K562 (cell line): ENCODE results near the gene ARAP1. TPM values are rescaled to one million over a fixed set of nuclear protein-coding genes. Genes with fewer than 3 reads are reported as not detected.
A peak's percentile ranks its signal among the peaks of the same experiment; 100 is the strongest.

Source experiments
- AFF4 ChIP-seq: sonication (generic); formaldehyde crosslinking; IDR thresholded peaks from 2 replicates; pipeline ENCODE4 v1.8.0; 2023; ENCODE audit warnings: mild to moderate bottlenecking, missing genetic modification reagents
- BDP1 ChIP-seq: IDR thresholded peaks from 3 replicates; pipeline ENCODE4 v1.6.1; 2011; ENCODE audit not compliant: insufficient read length, insufficient read depth
- BHLHE40 ChIP-seq: IDR thresholded peaks from 2 replicates; pipeline ENCODE4 v1.6.1; 2011; ENCODE audit warnings: low read length, improper control_type of control experiment
- KDM1A ChIP-seq, 2 experiments: fragments of 450-650 bp; IDR thresholded peaks; 2 replicates each; pipeline ENCODE4 v1.6.1; 2016; ENCODE audit warnings: mild to moderate bottlenecking in 2 of 2
- MTA3 ChIP-seq: fragments of 450-650 bp; formaldehyde crosslinking; IDR thresholded peaks from 2 replicates; pipeline ENCODE4 v1.6.1; 2017; ENCODE audit warnings: mild to moderate bottlenecking, borderline replicate concordance
- PBX2 ChIP-seq, 2 experiments: IDR thresholded peaks in 1 of 2; conservative IDR thresholded peaks in 1 of 2; 2 replicates each; pipeline ENCODE4 v1.6.1; 2016; ENCODE audit warnings: low read depth in 2 of 2, mild to moderate bottlenecking in 1 of 2, missing compliant biosample characterization in 1 of 2, missing genetic modification characterization in 1 of 2, moderate library complexity in 1 of 2
- PRPF4 ChIP-seq: fragments of 200-400 bp; formaldehyde crosslinking; IDR thresholded peaks from one replicate; pipeline ENCODE4 v1.6.1; 2017; ENCODE audit warnings: low read length, low read depth, mild to moderate bottlenecking; ENCODE audit not compliant: insufficient read depth, poor library complexity, severe bottlenecking
- RAD51 ChIP-seq: fragments of 450-650 bp; IDR thresholded peaks from 2 replicates; pipeline ENCODE4 v1.7.1; 2016; ENCODE audit warnings: low read depth, mild to moderate bottlenecking, borderline replicate concordance
- TBP ChIP-seq: optimal IDR thresholded peaks from 2 replicates; pipeline ENCODE3; 2011; ENCODE audit warnings: low read depth, low read length, improper control_type of control experiment
- TFAP4 ChIP-seq: sonication (generic); formaldehyde crosslinking; IDR thresholded peaks from 2 replicates; pipeline ENCODE4 v1.8.0; 2022; ENCODE audit warnings: missing genetic modification reagents, mild to moderate bottlenecking, moderate library complexity, borderline replicate concordance
- TFE3 ChIP-seq: fragments of 450-650 bp; formaldehyde crosslinking; IDR thresholded peaks from 2 replicates; pipeline ENCODE4 v1.4.0; 2020; ENCODE audit warnings: mild to moderate bottlenecking, mixed read lengths
- USF1 ChIP-seq: sonication (generic); formaldehyde crosslinking; IDR thresholded peaks from 2 replicates; pipeline ENCODE4 v1.9.0; 2022; ENCODE audit warnings: mild to moderate bottlenecking, missing genetic modification reagents
- ZBTB12 ChIP-seq: fragments of 250-450 bp; sonication (Bioruptor Pico); IDR thresholded peaks from 2 replicates; pipeline ENCODE4 v1.4.0; 2020
- polyA plus RNA-seq, 8 experiments: library from polyadenylated mRNA; depleted of rRNA in 4 of 8; stranded (reverse) in 5 of 8; unstranded in 3 of 8; fragments of >200 nt; fragmentation: Nextera tagmentation in 2 of 8; fragmentation: Illumina TruSeq in 1 of 8; extraction: Ambion mirVana in 2 of 8; extraction: Trizol in 1 of 8; gene quantifications; 2 replicates each; pipeline versions ENCODE4 v1.2.1 to v1.2.3, GENCODE V29; 2011 to 2014; ENCODE audit warnings: inconsistent platforms in 1 of 8, missing spikeins in 1 of 8
- total RNA-seq, 7 experiments: library from RNA; depleted of rRNA in 6 of 7; stranded (reverse); fragments of >200 nt in 6 of 7; fragmentation: Illumina TruSeq in 2 of 7; extraction: Trizol in 2 of 7; gene quantifications; 2 replicates each; pipeline versions ENCODE4 v1.2.1 to v1.2.3, GENCODE V29; 2011 to 2021; ENCODE audit warnings: low replicate concordance in 1 of 7

The ARAP1 gene
- total and polyA plus RNA-seq, 9 of the 15 experiments (the other 6 are each of a cell fraction or from before 2014, with no cell fraction given): 0.23 to 67.0 (median 24.6) TPM

GRCh38 chr11:72758690-72759389 lies 6.6 kb upstream of the ARAP1 start (continued):
- peak; percentile 63 for TF ChIP-seq RAD51
- TF ChIP-seq TFAP4 (CRISPR knock-in tag): peak; percentile 76; the same call in 1 of the 2 replicates
- no peak for TF ChIP-seq TBP
- TF ChIP-seq PBX2 (CRISPR knock-in tag; IDR thresholded peaks at IDR 0.05; ENCODE audit: low read depth): no peak
- peak; percentile 79 for TF ChIP-seq PBX2 (tag; conservative IDR thresholded peaks at IDR 0.05; ENCODE audit: low read depth)
- TF ChIP-seq KDM1A (IDR thresholded peaks at IDR 0.05): peak in 1 of 2 experiments; percentile 59; a peak in 1 of 4 replicates
- peak; percentile 44 for TF ChIP-seq TFE3
- no peak for TF ChIP-seq PRPF4
- TF ChIP-seq MTA3: peak; percentile 94
- TF ChIP-seq USF1 (CRISPR knock-in tag): peak; percentile 90
- TF ChIP-seq BDP1: no peak
- no peak for TF ChIP-seq AFF4 (CRISPR knock-in tag)
- peak; percentile 96 for TF ChIP-seq BHLHE40
- TF ChIP-seq ZBTB12 (CRISPR knock-in tag): peak; percentile 60; the same call in 1 of the 2 replicates
